ENCODE measurements around the gene AXIN2. TPM values are rescaled to one million over a fixed set of nuclear protein-coding genes. Genes with fewer than 3 reads are reported as not detected.

The AXIN2 gene
- total RNA-seq, 4 donors from 2014 or later = 3.7 to 6.2 (median 4.6) TPM

GRCh38 chr17:65487161-65487560 is 74.3 kb downstream of the AXIN2 start:
- no peak for TF ChIP-seq CTCF (IDR thresholded peaks at IDR 0.05; ENCODE audit: low read depth)

GRCh38 chr17:65485388-65486299 is 75.8 kb downstream of the AXIN2 start:
- no peak for TF ChIP-seq CTCF (IDR thresholded peaks at IDR 0.05; ENCODE audit: low read depth)

GRCh38 chr17:65483438-65483837 is 78.0 kb downstream of the AXIN2 start:
- TF ChIP-seq CTCF (IDR thresholded peaks at IDR 0.05; ENCODE audit: low read depth) = no peak

- TF ChIP-seq CTCF (IDR thresholded peaks at IDR 0.05; ENCODE audit: low read depth) = no peak
These were observed 79.2 kb downstream of the AXIN2 start for GRCh38 chr17:65482201-65482600.

- TF ChIP-seq CTCF (IDR thresholded peaks at IDR 0.05; ENCODE audit: low read depth) = no peak
These were observed 82.2 kb downstream of the AXIN2 start for GRCh38 chr17:65479282-65479681.
